ENCODE results near the gene NEK5.

GRCh38 chr13:52164989-52165388 is 36.1 kb upstream of the NEK5 start:
- TF ChIP-seq CTCF (IDR thresholded peaks at IDR 0.05) (no peak), ZFX (IDR thresholded peaks at IDR 0.05; ENCODE audit: borderline replicate concordance) (no peak)

All from 22Rv1 (cell line).